Body of pancreas (tissue), 4 donors: ENCODE measurements around the gene CFP.

ENCODE experiments used
- CTCF ChIP-seq, 7 experiments: fragments of 450-650 bp in 4 of 7; fragments of 200-600 bp in 3 of 7; sonication (generic) in 3 of 7; IDR thresholded peaks; one replicate each; pipeline ENCODE4 v1.5.1; 2016 to 2019; ENCODE audit warnings: antibody characterized with exemption in 7 of 7
- POLR2A ChIP-seq, 3 donors: fragments of 450-650 bp; IDR thresholded peaks; one replicate each; pipeline ENCODE4 v1.6.1; 2016; ENCODE audit warnings: antibody characterized with exemption in 3 of 3, mild to moderate bottlenecking in 2 of 3

GRCh38 chrX:47648376-47648775 is 18.6 kb upstream of the CFP start:
- TF ChIP-seq CTCF (IDR thresholded peaks at IDR 0.05), result no peak
- no peak for TF ChIP-seq POLR2A (IDR thresholded peaks at IDR 0.05)
